Activated T-helper 9 cell treated with anti-CD3 and anti-CD28 coated beads, Interleukin-2, amount 50 U/mL, for 16 hours (primary cell): ENCODE measurements around the gene KRTAP10-9.
A peak's percentile ranks its signal among the peaks of the same experiment; 100 is the strongest.
"Not testable (repeated sequence)": the region's sequence is repeated elsewhere in the genome, so short reads cannot be mapped to it uniquely, and the experiment has no call there.

Experiments used
- DNase-seq: peaks from one replicate; pipeline ENCODE4 v3.0.0-alpha.2; 2020; ENCODE audit warnings: low read depth

Gene KRTAP10-9

DNA sequence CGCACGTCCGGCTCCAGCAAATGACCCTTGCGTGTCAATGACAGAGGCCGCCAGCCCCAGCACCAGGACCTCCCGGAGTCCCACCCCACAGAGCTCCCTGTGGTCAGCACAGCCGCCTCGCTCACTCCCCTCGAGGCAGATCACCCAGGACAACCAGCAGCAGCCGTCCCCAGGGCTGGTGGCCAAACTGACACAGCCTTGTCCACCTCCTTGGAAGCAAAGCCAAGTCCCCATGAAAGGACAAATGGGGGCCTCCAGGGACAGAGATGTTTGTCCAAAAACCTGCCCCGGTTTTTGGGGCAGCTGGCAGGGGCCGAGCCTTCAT, 12.4 kb downstream of the KRTAP10-9 start:
- DNase-seq, result no peak

DNA sequence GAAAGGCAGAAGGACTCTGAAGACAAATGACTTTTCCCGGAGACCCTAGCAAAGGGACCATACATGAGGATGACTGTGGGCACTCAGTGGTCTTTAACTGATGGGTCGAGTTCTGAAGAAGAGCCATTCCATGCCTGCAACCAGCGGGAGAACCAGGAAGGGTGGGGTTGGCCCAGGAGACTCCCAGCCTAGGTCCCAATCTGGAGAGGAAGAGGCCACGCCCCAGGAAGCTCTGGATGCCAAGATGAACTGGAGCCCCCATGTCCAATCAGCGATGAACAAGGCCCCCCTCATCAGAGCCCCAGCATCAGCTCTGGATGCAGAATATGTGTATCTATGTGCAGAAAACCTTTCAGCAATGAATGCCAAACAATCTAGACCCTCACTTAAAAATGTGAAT, 13.9 kb downstream of the KRTAP10-9 start:
- no peak for DNase-seq

DNA sequence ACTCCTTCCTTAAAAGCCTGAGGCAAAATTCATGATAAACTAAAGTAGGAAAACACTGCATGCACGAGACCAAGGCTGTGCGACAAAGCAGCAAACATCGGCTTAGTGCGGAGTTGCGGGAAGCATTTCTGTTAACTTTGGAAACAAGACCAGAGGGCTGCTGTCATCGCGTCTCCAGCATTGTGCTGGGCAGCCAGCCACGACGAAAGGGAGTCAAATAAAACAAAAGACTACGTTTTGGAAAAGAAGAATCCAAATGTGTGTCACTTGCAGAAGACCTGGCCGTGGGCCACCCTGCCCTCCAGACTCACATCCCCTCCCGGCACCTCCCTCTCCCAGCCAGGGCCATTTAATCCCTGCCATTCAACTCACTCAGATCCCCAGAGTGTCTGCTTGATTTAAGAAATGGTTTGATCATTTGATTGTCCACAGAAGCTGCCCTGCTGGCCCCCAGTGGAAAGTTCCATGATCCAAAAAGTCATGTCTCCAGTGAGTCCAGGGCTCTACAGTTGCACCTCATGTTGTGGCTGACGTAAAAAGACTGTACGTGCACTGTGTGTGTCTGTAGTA, 16.9 kb downstream of the KRTAP10-9 start:
- no peak for DNase-seq

DNA sequence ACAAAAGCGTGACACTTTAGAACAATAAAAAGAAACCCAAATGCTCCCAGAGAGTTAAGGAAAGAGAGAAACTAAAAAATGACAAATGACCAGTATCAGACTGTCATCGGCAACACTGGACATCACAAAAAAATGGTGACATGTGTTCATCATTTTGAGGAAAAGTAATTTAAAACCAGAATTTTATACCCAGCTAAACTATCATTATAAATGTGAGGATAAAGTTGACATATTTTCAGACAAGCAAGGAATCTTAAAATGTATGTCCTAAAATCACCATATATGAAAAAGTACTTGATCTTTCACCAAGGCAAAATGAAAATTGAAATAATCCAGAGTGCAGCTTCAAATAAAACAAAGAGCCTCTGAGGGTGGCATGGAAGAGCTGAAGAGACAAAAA, 18.0 kb downstream of the KRTAP10-9 start:
- no peak for DNase-seq

DNA sequence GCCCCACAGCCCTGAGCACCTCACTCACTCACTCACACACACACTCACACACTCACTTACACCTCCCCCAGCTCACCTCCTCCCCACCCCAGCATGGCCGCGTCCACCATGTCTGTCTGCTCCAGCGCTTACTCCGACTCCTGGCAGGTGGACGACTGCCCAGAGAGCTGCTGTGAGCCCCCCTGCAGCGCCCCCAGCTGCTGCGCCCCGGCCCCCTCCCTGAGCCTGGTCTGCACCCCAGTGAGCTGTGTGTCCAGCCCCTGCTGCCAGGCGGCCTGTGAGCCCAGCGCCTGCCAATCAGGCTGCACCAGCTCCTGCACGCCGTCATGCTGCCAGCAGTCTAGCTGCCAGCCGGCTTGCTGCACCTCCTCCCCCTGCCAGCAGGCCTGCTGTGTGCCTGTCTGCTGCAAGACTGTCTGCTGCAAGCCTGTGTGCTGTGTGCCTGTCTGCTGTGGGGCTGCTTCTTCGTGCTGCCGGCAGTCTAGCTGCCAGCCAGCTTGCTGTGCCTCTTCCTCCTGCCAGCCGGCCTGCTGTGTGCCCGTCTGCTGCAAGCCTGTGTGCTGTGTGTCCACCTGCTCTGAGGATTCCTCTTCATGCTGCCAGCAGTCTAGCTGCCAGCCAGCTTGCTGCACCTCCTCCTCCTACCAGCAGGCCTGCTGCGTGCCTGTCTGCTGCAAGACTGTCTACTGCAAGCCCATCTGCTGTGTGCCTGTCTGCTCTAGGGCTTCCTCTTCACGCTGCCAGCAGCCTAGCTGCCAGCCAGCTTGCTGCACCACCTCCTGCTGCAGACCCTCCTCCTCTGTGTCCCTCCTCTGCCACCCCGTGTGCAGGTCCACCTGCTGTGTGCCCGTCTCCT, 19.7 kb downstream of the KRTAP10-9 start, which contains the start of gene KRTAP10-11:
Gene KRTAP10-11 (plus strand): TSS at position 49 of the 856 bp plus-strand sequence. CDS start 45 bp downstream, at position 94.
- not testable (repeated sequence) for DNase-seq

DNA sequence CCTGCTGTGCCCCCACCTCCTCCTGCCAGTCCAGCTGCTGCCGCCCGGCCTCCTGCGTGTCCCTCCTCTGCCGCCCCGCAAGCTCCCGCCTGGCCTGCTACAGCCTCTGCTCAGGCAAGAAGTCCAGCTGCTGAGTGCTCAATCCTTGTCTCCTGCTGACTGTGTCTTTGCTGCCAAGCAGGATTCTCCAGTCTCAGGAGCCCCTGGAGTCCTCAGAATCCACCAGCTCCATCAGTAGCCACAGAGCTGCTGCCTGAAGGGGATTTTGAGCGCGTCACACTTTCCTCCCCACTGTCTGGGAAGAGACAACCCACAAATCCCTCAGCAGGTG, 20.3 kb downstream of the KRTAP10-9 start:
- DNase-seq, result no peak

DNA sequence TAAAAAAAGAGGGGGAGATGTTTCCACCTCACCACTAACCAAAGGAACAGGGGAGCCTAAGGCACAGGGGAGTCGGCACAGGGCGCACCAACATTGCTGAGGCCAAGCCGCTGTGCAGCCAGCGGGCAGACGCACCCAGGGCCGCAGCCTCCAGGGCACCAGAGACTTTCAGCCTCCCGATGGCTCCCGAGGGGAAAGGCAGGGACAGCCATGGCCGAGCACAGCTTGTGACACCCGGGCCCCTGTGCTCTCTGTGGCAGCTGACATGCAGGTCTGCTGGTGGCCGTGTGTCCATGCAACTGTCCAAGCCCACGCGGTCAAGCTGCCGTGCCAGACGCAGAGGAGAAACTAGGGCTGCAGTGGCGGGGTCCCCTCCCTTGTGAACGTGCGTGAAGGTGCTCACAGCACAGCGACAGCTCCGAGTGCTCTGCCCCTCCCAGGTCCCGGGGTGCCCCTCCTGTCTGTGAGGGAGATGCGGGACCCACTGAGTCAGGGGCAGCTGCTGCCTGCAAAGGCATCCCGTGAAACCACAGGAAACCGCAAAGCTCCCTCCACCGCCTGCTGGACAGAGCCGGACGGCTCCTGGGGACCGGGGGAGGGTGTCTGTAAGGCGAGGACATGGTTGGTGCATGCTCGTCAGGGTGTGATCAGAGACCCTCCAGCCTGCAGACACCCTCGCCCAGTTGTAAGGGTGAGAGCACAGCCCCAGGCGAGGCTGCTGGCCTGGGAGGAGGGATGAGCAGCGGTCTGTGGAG, 21.8 kb downstream of the KRTAP10-9 start:
- DNase-seq, result no peak

DNA sequence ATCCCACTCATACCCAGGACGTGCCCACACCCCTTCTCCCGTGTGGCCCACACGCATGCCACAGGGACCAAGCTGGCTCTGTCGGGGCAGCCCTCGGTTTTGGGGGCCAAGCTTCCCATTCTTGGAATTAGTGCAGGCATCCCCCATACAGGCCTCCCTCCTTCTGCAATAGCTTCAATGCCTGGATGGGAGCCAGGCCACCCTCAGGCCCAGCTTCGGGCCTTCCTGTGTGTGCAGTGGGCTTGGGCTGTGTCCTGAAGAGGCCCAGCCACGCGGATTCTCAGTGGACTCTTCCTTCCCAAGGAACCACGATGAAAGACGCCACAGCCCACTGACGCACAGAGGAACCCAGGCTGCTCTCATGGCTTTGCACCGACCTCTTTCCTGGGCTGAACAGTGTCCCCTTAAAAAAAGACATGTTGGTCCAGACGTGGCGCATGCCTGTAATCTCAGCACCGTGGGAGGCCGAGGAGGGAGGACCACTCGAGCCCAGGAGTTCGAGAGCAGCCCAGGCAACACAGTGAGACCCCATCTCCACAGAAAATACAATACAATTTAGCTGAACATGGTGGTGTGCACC, 22.7 kb downstream of the KRTAP10-9 start:
- no peak for DNase-seq

DNA sequence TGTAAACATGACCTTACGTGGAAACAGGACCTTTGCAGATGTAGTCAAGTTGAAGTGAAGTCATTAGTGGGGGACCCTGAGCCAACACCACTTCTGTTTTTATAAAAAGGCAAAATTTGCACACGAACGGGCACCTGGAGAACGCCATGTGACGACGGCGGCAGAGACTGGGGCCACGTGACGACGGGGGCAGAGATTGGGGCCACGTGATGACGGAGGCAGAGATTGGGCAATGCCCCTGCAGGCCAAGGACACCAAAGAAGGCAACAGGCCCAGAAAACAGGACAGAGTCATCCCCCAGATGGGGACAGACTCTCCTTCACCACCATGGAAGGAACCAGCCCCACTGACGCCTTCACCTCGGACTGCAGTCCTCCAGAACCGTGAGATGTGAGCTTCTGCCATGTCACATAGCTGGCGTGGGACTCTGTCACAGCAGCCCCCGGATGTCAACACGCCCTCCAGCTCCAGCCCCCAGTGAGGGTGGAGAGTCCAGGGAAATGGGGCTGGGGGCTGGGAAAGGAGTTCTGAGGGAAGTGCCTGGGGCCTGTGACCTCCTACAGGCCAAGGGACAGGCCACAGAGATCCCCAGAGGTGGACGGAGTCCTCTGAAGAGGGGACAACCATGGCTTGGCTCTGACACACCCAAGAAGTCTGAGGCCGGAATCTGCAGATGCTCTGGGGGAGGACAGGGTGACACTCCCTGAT, 23.5 kb downstream of the KRTAP10-9 start:
- DNase-seq, result no peak

DNA sequence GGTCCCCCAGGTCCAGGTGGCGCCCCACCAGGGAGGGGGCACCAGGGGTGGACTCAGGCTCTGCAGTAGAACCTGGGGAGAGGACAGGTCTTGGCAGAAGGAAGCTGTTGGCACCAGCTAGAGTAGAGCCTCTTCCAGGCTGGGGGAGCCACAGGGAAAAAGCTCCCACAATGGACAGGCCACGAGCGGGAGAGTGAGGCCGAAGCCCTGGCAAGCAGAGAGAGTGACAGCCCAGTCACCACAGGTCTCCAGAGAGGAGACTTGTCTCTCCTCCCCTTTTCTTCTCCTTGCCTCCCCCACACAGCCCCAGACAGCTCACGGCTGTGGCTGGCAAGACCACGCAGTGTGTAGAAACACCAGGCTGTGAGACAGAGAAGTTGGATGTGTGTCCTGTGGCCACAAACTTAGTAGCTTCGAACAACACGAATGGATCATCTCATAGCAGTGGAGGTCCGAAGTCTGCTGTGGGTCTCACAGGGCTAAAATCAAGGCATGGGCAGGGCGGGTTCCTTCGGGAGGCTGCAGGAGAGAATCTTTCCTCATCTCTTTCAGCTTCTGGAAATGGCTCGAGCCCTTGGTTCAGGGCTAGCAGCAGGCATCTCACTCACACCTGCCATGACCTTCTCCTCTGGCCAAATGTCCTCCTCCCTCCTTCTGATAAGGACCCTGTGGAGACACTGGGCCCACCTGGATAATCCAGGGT, 24.2 kb downstream of the KRTAP10-9 start:
- no peak for DNase-seq

DNA sequence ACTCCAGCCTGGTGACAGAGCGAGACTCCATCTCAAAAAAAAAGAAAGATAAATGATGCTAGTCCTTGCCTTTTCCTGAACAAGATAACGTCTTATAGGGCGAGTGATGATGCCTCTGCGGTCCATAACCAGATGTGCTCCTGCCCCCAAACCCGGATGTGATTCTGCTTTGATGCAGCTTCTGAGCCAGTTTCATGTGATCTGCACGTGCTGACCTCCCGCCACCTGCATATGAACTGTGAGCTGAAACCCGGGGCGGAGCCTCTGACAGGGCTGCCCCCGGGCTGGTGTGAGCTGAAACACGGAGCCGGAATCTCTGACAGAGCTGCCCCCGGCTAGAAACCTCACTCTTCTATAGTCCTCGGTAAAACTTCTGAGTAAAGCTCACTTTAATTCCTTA, 26.2 kb downstream of the KRTAP10-9 start:
- no peak for DNase-seq

DNA sequence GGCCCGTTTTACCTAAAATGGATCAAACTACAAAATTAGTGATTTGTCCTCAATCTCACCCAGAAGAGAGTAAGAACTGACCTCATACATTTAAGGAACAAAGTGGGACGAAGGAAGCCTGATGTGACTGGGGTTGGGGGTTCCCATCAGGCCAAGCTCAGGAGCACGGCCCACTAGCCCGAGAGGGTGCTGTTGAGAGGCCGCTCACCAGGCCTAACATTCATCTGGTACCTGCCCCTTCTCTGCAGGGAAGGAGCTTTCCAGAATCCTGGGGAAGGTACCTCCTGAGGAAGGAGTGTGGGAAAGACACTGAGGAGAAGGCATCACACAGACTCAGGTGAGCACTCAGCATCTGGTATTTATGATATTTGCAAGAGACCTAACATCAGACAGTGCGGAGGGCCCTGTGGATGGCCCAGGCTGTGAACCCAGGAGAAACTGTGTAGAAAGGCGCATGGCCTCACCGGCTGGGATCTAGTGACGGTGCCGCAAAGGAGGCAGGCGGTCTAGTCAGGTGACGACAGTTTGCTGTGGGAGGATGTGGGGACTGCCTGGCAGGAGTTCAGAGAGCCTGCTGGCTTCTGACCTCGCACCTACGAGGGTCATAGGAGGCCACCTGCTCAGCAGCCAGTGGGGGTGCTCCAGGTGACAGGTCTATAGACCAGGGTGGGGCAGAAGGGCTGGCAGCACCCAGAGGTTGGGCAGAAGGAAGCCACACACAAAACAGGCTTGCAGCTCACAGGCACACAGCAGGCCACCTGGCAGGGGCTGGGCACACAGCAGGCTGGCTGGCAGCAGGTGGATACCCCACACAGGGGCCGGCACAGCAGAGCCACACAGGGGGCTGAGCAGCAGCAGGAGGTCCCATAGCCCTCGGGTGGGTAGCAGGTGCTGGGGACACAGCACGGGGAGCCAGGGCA, 27.0 kb downstream of the KRTAP10-9 start:
- DNase-seq, result peak; percentile 18

DNA sequence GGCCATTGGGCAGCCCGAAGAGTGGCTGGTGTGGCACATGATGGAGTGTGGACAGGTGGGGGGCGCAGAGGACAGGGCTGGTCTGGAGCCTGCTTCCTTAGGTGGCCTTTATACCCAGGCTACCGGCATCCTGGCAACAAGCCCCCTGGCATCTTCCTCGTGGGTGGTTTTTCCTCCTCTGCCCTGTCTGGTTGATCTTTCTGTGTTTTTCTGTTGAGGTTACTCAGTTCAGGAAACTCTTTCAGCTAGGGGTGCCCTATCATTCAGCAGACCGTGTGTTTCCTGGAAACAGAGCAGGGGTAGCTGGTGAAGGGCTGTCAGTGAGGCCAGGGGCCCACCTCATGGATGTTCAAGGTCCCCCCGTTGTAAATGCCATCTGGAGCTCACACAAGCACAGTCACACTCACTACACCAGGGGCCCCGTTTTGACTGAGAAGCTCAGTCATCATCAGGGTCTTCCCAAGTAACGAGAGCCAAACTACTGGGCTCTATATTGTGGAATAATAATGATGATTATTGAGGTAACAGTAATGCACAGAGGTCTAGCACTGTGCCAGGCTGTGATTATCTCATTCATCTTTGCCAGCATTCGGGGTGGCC, 27.8 kb downstream of the KRTAP10-9 start, which contains the start of gene KRTAP12-4:
Gene KRTAP12-4 (minus strand): TSS at position 84 of the 600 bp plus-strand sequence. CDS start 45 bp downstream, at position 39.
- DNase-seq, result no peak

DNA sequence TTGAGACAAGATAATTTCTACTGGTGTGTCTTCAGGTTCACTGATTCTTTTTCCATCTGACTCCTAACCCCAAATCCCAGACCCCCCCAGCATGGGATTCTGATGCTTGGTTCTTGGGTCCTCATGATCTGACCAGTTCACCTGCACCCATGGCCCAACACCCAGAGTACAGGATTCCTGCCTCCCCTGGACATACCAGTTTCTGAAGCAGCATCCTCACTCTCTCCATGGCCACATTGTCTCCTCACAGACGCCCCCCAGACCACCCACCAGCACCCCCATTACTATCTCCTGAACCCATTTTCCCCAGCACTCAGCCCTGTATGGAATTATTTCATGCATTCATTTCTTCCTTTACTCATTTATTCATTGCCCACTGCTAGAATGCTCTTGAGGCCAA, 30.0 kb downstream of the KRTAP10-9 start:
- DNase-seq, result no peak

DNA sequence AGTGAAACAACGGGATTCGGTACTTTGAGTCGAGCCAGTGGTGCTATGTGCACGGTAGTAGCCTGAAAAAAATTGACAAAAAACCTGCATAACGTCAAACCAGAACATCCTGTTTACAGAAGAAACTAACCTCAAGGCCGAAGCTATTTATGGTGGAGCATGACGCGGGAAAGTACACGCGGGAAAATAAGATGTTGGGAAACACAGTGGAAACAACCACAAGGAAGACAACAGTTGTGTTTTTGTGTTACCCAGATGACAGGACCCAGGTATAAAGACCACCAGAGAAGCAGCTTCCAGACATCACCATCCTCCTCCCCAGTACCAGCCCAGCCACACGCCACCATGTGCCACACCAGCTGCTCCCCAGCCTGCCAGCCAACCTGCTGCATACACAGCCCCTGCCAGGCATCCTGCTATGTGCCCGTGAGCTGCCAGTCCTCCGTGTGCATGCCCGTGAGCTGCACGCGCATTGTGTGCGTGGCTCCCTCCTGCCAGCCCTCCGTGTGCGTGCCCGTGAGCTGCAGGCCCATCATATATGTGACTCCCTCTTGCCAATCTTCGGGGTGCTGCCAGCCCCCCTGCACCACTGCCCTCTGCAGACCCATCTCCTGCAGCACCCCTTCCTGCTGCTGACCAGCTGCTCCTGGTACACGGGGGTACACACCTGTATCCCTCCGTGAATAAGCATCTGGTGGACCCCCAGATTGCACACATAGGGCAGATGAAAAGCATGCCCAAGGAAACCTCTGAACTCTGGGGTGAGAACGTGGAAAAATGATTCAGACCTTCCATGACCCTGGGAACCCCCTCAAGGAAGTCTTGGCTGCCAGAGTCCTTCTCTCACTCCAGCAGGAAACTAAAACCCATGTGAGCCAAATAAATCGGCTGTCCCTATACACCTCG, 31.0 kb downstream of the KRTAP10-9 start, which contains the start of gene KRTAP12-3:
Gene KRTAP12-3 (plus strand): TSS at position 298 of the 906 bp plus-strand sequence. CDS start 48 bp downstream, at position 346.
- no peak for DNase-seq

DNA sequence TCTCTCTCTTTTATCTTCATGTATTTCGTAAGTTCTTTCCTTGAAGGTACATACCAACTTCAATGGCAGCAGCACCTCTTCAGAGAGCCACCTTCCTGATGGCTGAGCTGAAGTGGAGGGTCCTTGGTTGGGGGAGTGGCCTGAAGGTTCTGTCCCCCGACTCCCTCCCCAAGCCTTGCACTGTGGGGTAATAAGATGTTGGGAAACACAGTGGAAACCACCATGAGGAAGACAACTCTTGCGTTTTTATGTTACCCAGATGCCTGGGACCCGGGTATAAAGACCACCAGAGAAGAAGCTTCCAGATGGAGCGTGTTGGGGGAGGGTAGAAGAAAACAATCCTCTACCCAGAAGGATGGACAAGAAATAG, 31.6 kb downstream of the KRTAP10-9 start:
- no peak for DNase-seq

DNA sequence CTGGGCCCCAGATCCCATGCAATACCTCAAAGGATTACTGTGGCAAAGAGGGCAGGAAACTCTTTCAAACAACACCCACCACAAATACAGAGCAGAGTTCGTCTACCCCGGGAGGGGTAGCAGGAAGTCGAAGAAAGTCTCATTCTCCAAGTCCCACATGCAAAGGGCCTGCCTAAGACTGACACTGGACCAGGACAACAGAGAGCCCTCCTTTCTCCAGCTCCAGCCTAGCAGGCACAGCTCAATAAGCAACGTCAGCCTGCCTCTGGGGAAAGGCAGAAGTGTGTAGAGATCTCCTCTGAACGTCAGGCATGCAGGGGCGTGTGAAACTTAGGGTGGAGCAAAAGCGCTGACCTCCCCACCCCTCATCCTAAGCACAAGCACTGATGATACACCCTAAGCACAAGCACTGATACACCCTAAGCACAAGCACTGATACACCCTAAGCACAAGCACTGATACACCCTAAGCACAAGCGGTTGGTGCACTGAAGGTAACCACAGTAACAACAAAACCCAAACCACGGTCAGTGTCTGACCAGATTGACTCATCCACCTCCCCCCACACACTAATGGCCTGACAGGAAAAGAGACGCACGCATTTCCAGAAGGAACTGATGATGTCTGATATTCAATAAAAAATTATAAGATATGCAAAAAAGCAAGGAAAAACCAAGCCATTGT, 32.2 kb downstream of the KRTAP10-9 start:
- no peak for DNase-seq

DNA sequence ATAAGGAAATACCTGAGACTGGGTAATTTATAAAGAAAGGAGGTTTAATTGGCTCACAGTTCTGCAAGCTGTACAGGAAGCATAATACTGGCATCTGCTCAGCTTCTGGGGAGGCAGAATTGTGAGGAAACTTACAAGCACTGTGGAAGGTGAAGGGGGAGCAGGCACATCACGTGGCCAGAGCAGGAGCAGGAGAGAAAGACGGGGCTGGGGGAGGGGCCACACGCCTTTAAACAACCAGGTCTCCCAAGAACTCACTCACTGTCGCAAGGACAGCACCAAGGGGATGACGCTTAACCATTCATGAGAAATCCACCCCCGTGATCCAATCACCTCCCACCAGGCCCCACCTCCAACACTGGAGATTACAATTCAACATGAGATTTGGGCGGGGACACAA, 34.7 kb downstream of the KRTAP10-9 start:
- not testable (repeated sequence) for DNase-seq
